HG03060 (cell line): ENCODE results near the gene ATP6V1C2.
"Not testable (repeated sequence)": the region's sequence is repeated elsewhere in the genome, so short reads cannot be mapped to it uniquely, and the experiment has no call there.

Experiments used
- ATAC-seq: cut with Tn5 transposase; IDR thresholded peaks from one replicate; pipeline ENCODE4 v1.9.1; 2021; ENCODE audit warnings: low read depth, moderate number of reproducible peaks; ENCODE audit not compliant: unreplicated experiment

ATP6V1C2 gene

GRCh38 chr2:10811517-10811916 is 90.1 kb downstream of the ATP6V1C2 start:
- ATAC-seq = no peak

DNA sequence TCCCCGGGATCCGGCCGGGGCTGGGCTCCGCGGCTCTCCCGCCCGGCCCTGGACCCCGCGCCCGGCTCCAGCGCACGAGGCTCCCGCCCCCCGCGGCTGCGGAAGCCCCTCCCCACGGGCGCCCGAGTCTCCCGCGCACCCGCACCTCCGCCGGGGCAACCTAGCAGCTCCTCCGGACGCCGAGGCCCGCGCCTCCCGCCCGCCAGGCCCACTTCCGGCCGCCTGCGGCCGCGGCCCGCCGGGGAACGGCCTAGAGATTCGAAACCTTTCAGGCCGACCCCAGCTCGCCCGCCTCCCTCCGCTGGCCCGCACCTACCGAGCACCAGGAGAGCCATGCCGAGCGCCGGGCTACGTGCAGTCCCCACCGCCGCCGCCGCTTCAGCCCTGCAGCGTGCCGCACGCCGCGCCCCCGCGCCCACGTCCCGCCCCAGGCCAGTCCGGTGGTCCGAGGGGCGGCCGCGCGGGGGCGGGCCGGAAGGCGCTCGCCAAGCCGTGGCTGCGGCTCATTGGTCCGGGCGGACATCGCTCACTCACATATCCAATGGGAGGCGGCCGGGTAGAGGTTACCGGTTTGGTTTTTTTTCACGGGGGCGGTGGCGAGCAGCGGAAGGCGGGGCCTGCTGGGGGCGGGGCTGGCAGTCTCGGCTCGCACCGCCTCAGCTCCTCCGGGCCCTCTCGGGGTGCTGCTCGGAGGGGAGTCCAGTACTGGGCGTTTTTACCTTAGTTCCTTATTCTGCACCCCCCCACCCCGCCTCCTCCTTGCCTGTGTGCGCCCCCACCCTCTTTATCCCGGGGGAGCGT is 91.1 kb downstream of the ATP6V1C2 start, which contains the start of gene PDIA6:
Gene PDIA6, minus strand, starts transcription at position 424 of the 801 bp plus-strand sequence. Its CDS starts 89 bp downstream, at position 335.
- peak; percentile 52 for ATAC-seq

DNA sequence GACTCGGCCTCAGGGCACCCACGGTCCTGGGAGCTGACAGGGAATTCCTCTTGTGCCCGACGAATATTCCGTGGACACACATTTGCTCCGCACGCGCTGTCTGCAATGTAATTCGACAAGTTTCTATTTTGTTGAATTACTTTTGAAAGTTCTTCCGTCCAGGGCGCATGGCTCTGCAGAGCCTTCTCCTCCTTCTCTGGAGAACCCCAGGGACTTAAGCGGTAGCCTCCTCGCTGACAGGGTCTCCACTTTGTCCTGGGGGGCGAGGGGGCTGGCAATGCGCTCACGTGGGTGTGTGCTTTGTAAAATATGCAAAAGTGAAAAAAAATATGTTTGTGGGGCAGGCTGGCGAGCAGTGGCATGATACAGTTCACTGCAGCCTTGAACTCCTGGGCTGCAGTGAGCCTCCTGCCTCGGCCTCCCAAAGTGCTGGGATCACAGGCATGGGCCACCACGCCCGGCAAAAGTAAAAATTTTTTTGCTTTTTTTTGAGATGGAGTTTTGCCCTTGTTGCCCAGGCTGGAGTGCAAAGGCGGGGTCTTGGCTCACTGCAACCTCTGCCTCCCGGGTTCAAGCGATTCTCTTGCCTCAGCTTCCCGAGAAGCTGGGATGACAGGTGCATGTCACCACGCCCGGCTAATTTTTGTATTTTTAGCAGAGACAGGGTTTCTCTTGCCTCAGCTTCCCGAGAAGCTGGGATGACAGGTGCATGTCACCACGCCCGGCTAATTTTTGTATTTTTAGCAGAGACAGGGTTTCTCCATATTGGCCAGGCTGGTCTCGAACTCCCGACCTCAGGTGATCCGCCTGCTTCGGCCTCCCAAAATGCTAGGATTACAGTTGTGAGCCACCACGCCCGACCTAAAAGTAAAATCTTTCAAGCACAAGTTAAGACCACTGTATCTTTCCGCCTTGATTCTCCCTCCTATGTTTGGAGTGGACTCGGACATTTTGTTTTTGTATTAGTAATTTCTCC is 92.0 kb downstream of the ATP6V1C2 start:
- not testable (repeated sequence) for ATAC-seq

GRCh38 chr2:10814142-10814541 is 92.7 kb downstream of the ATP6V1C2 start:
- ATAC-seq = no peak

DNA sequence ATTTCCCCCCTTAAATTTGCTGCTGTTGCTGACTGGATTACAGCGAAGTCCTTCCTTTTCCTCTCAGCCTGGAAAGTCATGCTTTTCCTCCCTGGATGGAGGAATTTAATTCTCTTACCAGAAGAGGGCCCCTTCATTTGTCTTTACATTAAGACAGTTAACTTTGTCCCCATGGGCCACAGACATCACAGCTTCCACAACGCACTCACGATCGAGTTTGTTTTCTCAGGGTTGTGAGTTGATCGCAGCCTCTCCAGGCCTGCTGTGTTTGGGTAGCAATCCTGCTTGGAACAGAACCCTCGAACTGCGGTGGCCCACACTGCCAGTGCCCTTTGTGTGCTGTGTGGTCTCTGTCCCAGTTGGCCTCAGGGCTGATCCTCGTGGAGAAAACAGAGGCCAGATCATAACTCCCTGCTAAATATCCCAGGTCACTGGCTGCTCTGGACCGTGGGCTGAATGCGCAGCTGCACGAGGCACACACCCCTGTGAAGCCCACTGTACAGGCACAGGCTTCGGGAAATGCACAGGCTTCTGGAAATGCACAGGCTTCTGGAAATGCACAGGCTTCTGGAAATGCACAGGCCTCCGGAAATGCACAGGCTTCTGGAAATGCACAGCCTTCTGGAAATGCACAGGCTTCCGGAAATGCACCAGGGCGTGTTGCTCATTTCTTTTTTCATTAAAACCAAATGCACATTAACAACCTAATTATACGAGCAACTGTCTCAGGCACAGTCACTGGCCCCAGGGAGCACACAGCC is 93.3 kb downstream of the ATP6V1C2 start:
- no peak for ATAC-seq

GRCh38 chr2:10817413-10817812 is 96.0 kb downstream of the ATP6V1C2 start:
- no peak for ATAC-seq

DNA sequence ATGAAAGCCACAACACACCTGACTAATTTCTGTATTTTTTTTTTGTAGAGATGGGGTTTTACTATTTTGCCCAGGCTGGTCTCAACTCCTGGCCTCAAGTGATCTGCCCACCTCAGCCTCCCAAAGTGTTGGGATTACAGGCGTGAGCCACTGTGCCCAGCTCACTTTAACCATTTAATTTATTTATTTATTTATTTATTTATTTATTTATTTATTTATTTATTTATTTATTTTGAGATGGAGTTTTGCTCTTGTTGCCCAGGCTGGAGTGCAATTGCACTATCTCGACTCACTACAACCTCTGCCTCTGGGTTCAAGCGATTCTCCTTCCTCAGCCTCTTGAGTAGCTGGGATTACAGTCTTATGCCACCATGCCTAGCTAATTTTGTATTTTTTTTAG is 96.9 kb downstream of the ATP6V1C2 start:
- not testable (repeated sequence) for ATAC-seq

DNA sequence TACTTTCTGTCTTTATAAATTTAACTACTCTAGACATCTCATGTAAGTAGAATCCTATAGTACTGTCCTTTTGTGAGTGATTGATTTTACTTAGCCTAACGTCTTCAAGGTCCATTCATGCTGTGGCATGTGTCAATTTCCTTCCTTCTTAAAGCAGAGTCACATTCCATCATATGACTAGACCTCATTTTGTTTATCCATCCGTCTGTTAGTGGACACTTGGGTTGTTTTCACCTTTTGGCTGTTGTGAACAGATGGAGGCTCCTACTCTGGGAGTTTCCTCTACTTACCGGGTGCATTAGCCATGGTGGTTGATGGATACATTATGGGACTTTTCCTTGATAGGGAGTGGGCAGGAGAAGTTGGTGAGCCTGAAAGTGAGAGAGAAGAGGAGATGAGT is 97.6 kb downstream of the ATP6V1C2 start:
- no peak for ATAC-seq

- ATAC-seq = no peak
These were observed 98.4 kb downstream of the ATP6V1C2 start for GRCh38 chr2:10819714-10820314.

GRCh38 chr2:10820562-10820961 is 99.1 kb downstream of the ATP6V1C2 start:
- no peak for ATAC-seq

DNA sequence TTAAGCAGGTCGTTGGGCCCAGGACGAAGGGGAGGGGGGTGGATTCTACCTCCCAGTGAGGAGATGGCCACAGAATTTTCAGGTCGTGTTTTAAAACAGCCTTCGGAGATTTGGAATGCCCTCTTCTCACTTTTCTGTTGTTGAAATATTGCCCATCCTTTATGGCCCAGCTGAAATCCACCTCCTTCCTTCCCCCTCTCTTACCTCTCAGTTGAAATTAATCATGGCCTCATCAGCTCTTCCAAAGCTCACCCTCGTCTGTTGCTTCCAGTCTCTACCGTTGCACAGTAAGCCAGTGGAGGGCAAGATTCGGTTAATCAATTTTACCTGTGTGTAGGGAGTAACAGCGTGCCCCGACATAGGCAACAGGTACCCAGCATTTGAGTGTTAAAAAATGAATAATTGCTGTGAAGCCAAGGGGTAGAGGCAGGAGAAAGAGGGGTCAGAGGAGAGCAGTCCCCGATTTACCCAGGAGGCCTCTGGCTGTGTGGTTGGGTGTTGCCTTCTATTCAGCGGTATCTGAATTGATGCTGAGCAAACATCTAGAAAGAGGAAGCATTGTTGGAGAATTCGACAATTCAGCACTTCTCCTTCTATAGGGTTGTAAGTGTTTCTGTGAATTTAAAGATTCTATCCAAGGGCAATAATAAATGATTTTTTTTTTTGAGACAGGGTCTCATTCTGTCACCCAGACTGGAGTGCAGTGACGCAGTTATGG is 99.7 kb downstream of the ATP6V1C2 start:
- no peak for ATAC-seq

- no peak for ATAC-seq
These were observed 102.8 kb downstream of the ATP6V1C2 start for GRCh38 chr2:10824191-10824590.

- ATAC-seq = no peak
These were observed 104.6 kb downstream of the ATP6V1C2 start for GRCh38 chr2:10826026-10826425.

DNA sequence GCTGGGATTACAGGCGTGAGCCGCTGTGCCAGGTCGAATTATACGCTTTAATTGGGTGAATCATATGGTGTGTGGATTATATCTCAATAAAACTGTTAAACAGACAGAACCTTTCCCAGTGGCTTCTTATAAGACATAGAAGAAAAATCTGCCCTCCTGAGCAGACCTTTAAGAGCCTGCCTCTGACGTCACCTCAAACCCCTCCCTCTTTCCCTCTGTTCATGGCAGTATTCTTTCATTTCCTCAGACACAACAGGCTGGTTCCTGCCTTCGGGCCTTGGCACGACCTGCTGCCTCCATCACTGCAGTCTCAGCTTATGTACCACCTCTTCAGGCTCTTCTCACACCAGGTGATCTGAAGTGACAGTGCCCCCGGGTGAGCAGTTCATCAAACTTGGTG is 105.2 kb downstream of the ATP6V1C2 start:
- no peak for ATAC-seq

GRCh38 chr2:10828346-10828745 is 106.9 kb downstream of the ATP6V1C2 start:
- ATAC-seq = no peak

- ATAC-seq = no peak
These were observed 107.9 kb downstream of the ATP6V1C2 start for GRCh38 chr2:10829299-10829698.

GRCh38 chr2:10830203-10830602 is 108.8 kb downstream of the ATP6V1C2 start:
- ATAC-seq = no peak

DNA sequence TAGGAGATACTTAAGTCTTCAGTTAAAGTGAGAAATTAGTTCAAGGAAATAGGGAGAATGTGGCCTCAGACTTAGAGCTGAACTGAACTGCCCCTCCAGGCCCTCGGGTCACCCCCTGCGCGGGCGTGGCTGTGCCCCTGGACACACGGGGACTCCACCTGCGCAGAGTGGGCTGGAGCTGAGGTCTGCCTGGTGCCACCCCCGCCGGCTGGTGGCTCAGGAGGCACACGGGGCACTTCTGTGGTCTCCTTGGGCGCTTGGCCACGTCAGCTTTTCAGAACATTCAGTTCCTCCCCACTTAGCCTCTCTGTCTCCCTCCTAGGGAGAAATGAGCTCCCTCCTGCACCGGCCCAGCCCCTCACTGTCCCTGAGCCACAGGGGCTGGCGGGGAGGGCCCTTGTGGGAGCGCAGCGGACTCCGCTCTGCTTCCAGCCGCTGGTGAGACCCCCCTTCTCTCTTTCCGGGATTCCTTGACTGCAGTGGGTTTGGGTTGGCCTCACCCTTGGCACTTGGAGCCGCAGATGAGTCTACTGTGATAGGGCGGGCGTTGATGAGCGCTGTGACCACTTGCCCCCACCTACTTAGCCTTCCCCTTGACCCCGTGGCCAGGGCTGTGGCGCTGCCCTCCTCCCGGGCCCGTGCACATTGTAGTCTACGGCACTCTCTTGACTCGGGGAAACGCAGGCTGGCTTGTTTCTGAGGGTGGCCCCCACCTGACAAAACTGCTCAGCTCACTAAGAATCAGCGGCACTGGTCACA is 109.4 kb downstream of the ATP6V1C2 start:
- ATAC-seq = no peak
